GM21423 (cell line): ENCODE results near the gene SIAH1.
"Not testable (repeated sequence)": the region's sequence is repeated elsewhere in the genome, so short reads cannot be mapped to it uniquely, and the experiment has no call there.

ENCODE experiments used
- ATAC-seq: cut with Tn5 transposase; IDR thresholded peaks from one replicate; pipeline ENCODE4 v1.9.1; 2021; ENCODE audit warnings: mild to moderate bottlenecking, moderate library complexity; ENCODE audit not compliant: unreplicated experiment

Gene SIAH1

DNA sequence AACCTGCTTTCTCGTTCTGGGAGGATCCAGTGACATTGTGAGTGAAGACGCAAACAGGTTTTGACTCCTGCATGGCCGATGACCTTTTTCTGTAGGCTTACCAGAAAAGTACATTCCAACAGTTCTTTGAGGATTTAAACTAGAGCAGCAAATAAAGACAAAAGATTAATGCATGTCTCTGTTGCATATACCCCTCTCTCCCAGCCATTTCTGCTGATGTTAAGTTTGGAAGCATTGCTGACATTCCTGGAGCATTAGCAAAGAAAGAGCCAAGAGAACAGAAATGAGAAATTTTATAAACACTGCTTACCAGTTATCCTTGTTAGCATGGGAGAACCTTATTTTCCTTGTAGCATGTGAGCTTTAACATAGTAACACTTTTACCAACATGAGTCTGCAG lies 49.3 kb downstream of the SIAH1 start:
- no peak for ATAC-seq

DNA sequence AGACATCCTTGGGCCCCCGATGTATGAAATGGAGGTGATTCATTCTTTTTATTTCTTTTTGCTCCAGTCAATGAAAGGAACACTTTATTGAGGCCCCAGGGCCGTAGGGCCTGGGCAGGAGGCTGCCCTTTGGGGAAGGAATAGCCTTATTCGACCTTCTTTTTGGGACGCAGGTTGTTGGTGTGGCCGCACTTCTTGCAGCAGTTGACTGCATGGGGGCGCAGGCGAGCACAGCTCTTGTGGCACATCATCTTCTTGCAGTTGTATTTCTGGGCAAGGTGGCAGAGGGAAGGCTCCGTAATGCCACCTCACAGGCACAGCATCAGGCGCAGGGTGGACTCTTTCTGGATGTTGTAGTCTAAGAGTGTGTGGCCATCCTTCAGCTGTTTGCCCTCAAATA lies 50.9 kb downstream of the SIAH1 start:
- no peak for ATAC-seq

DNA sequence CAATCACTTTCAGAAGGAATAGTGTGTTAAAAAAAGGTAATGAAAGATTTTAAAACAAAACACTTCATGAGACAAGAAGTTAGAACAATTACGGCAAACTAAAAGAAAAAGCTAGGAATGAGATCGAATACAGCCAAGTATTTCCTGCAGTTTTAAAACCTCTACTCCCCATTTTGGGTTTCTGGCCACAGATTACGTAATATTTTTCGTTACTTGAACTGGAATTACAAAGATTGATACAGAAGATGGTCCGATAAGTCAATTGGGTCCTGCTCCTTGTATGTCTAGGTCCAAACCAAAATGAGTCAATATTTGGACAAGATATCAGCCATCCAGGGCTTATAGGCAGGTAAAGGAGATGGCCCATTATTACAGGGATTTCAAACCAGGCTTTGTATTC lies 52.2 kb downstream of the SIAH1 start:
- ATAC-seq: no peak

DNA sequence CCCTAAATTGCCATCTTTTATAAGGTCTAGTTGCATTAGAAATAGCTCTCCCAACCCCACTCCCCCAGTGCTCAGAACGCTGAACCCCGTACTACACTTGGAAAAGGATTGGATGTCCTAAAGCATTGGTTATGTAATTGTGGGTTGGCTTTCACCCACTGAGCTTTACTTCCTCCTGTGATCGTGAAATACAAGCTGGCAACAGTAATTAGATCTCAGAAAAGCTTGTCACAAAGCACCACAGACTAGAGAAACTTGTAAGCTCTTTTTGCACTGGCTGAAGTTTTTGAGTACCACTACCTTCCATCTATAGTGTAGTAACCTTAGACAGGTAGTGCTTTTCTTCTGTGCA lies 54.4 kb downstream of the SIAH1 start:
- no peak for ATAC-seq

DNA sequence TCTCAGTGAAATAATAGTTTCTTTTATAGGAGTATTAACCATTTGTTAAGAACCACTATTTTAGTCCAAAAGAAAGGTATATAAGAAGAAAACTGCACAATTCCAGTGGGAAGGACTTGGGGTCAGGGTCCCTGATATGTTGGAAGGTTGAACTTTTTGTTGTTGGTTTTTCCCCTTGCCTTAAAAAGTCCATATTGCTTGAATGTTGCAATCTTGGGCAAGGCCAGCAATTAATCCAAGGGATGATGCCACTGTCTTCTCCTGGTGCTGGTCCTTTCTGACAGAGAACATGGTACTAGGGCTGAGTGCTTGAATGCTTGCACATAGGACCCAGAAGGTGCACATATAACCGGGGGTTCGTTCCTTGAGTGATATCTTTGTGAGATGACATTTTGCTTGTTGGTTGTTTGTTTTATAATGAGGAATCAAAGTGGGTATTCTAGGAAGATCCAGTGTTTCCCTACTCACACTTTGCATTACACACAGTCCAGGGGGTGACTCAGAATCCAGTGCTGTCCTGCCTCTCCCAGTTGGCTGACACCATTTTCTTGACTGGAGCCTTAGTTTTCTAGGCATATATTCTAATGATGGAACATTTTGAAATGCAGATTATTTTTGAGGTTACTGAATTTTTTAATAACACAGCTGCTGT lies 54.9 kb downstream of the SIAH1 start:
- ATAC-seq: no peak

DNA sequence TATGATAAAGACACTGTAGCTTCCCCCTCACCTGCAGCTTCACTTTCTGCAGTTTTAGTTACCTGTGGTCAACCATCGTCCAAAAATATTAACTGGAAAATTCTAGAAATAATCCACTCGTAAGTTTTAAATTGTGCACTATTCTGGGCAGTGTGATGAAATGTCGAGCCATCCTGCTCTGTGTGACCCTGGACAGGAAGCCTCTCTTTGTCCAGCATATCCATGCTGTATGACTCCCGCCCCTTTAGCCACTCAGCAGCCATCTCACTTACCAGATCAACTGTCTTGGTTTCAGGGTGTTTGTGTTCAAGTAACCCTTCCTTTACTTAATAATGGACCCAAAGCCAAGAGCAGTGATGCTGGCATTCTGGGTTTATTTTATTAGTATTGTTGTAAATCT lies 56.1 kb downstream of the SIAH1 start:
- no peak for ATAC-seq

DNA sequence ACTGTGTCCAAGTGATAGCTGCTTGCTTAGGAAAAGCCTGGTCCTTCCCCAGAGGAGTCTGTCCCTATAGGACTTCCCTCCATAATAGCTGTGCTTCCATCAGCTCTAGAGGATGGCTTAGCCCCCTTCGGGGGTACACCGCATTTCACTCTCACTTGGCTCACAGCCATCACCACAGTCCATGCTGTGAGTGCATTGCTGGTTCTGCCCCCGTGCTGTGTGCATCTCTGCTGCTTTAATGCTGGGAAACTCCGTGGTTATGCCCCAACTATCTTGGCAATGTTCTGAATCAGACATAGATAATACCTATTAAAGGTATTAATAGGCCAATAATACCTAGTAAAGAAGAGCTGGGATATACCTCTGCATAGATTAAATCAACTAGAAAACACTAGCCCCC lies 58.3 kb downstream of the SIAH1 start:
- no peak for ATAC-seq

DNA sequence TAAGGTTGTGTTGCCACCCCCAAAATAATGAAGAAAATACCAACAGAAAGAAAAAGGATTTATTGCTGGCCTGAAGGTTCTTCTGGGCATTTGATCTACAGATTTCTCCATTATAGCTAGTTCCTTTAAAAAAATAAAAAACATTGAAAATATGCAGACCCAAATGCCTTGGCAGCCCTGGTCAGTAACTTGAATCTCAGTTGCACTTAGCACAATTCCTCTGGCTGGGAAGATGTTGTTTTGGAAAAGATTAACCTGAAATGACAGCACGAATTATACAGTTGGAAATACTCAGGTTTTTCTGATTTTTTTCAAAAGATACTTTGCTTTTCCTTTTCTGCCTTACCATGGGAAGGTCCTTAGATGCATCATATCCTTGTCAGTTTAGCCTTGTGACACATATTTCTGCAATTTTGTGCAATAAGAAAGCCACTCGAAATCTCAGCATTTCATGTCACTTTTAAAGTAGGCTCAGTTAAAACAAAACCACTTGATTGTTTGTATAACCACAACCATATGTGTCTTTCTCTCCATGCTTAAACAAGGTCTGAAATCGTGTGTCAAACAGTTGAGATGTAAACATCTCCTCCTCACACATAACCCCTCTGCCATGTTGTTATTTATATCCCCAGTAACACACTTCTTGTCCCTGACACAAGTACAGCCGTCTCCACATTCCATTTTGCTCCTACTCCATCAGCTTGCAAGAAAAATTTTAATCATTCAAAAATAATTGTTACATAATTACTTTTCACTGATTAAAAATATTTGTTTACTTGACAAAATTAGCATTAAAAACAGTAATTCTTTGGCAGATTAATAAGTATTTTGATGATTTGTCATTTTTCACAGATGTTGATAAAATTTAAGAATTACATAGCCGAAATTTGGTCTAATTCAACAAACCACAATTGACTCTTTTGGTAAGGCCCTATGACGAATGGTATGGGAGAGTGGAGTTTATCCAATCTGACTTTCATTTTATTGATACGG lies 61.1 kb downstream of the SIAH1 start:
- ATAC-seq: no peak

DNA sequence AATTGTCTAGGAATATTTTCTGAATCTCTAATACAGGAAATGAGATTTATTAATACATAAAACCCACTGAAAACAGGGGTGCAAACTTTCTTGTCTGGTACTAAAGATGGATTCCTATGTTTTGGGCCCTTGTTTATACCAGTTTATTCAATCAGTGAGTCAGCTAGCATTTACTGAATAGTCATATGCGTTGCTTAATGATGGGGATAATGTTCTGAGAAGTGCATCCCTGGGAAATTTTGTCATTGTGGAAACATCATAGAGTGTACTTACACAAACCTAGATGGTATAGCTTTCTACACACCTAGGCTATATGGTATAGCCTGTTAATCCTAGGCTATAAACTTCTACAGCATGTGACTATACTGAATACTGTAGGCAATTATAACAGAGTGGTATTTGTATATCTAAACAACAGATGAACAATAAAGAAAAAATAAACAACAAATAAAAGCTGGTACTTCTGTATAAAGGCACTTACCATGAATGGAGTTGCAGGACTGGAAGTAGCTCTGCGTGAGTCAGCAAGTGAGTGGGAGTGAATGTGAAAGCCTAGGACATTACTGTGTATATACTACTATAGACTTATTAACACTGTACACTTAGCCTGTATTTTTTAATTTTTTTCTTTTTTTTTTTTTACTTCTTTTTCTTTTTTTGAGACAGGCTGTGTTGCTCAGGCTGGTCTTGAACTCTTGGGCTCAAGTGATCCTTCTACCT lies 63.7 kb downstream of the SIAH1 start:
- ATAC-seq: no peak

DNA sequence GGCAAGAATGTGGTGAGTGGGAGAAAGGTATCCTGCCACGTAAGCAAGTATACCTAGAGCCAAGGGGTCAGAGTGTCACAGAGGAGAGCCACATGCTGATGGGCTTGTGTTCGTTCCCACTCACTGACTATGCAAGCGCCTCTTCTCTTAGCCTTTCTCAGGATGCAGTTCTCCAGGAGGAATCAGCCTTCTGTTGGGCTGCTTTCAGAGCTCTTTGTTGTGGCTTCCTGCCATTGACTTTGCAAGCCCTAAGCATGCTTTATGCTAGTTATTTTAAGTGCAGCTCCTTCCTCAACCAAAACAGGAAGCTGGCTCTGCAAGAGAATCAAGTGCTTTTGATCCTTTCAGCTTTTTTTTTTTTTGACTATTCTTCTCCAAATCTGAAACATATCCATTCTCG lies 66.6 kb downstream of the SIAH1 start:
- no peak for ATAC-seq

DNA sequence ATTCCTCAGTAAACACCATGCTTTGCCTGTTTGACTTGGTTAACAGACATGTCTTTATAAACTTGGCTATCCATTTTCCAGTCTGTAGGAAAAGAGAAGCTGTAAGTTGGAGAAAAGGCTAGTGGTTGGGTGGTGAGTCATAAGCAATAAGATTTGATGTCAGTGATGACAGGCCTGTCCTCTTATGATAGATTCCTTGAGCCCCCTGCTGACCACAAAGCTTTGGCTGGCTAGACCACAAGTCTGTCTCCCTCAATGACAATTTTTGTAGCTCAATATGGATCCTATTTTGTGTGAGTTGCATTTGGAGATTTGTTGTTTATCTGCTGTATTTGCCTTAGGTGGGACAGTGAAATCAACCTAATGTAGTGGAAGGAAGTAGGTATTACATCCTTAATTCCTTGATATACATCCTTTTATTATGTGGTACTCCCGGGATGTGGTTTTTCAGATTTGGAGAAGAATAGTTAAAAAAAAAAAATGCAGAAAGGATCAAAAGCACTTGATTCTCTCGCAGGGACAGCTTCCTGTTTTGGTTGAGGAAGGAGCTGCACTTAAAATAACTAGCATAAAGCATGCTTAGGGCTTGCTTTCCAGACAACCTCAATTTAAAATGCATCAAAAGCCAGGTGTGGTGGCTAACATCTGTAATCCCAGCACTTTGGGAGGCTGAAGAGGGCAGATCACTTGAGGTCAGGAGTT lies 67.4 kb downstream of the SIAH1 start:
- ATAC-seq: no peak

DNA sequence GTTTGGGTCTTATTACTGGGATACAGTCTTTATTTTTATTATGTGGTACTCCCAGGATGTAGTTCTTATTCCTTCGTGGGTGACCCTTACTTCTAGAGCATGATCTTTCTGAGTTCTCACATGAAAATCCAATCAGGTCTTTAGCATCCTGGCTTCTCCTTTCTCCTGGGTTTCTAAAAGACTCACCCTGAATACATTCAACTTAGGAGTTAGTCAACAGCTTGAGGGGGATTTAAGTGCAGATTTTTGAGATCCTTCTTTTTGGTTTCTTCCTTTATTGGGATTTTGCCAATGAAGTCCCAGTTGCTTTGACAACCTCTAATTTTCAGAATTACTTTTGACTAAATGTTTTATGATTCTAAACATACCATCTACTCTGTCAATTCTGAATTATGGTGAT lies 68.2 kb downstream of the SIAH1 start:
- no peak for ATAC-seq

DNA sequence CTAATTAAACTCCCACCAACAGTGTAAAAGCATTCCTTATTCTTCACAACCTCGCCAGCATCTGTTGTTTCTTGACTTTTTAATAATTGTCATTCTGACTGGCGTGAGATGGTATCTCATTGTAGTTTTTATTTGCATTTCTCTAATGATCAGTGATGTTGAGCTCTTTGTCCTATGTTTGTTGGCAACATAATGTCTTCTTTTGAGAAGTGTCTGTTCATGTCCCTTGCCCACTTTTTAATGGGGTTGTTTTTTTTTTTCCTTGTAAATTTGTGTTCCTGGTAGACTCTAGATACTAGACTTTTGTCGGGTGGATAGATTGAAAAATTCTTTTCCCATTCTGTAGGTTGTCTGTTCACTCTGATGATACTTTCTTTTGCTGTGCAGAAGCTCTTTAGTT lies 71.3 kb downstream of the SIAH1 start:
- not testable (repeated sequence) for ATAC-seq

DNA sequence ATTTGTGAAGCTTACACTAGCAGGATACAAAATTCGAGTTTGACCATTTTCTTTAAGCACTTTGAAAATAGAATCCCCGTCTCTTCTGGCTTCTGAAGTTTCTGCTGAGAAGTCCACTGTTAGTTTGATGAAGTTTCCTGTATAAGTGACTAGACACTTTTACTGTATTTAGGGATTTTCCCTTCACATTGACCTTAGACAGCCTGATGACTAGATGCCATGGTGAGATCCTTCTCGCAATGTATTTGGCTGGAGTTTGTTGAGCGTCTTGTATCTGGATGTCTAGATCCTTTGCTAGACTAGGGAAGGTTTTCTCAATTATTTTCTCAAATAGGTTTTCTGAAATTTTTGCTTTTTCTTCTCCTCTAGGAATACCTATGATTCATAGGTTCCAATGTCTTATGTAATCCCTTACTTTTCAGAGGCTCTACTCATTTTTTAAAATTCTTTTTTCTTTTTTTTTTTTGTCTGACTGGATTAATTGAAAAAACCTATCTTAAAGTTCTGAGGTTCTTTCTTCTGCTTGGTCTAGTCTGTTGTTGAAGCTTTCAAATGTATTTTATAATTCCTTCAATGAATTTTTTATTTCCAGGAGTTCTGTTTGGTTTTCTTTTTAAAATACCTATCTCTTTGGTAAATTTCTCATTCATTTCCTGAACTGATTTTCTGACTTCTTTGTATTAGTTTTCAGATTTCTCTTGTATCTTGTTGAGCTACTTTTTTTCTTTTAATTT lies 74.1 kb downstream of the SIAH1 start:
- ATAC-seq: no peak
